Inferior parietal cortex (tissue), 1 donor: ENCODE results near the gene DISP3.

Experiments used
- DNase-seq: peaks from one replicate; pipeline ENCODE4 v3.0.0-alpha.2; 2016; ENCODE audit errors: extremely low spot score

DISP3 gene

GRCh38 chr1:11528611-11529261 lies 49.8 kb downstream of the DISP3 start:
- DNase-seq, result no peak

GRCh38 chr1:11529330-11529729 lies 50.4 kb downstream of the DISP3 start:
- no peak for DNase-seq

- DNase-seq, result no peak
Observed at GRCh38 chr1:11529763-11530730, 51.1 kb downstream of the DISP3 start.

GRCh38 chr1:11530731-11531311 lies 51.9 kb downstream of the DISP3 start:
- no peak for DNase-seq

- no peak for DNase-seq
Observed at GRCh38 chr1:11531314-11531870, 52.4 kb downstream of the DISP3 start.

GRCh38 chr1:11531943-11532342 lies 53.0 kb downstream of the DISP3 start:
- no peak for DNase-seq

GRCh38 chr1:11533790-11534787 lies 55.1 kb downstream of the DISP3 start:
- no peak for DNase-seq

- no peak for DNase-seq
Observed at GRCh38 chr1:11534846-11535245, 55.9 kb downstream of the DISP3 start.

- DNase-seq, result no peak
Observed at GRCh38 chr1:11535316-11535715, 56.4 kb downstream of the DISP3 start.

- no peak for DNase-seq
Observed at GRCh38 chr1:11535761-11536572, 57.0 kb downstream of the DISP3 start.

GRCh38 chr1:11536573-11537379 lies 57.8 kb downstream of the DISP3 start:
- DNase-seq, result no peak

GRCh38 chr1:11537380-11537764 lies 58.4 kb downstream of the DISP3 start:
- no peak for DNase-seq

GRCh38 chr1:11537854-11538591 lies 59.1 kb downstream of the DISP3 start:
- no peak for DNase-seq

- no peak for DNase-seq
Observed at GRCh38 chr1:11538886-11539285, 59.9 kb downstream of the DISP3 start.

GRCh38 chr1:11539850-11540772 lies 61.2 kb downstream of the DISP3 start:
- no peak for DNase-seq

GRCh38 chr1:11540773-11541160 lies 61.8 kb downstream of the DISP3 start:
- no peak for DNase-seq

GRCh38 chr1:11541236-11541635 lies 62.3 kb downstream of the DISP3 start:
- no peak for DNase-seq

GRCh38 chr1:11541956-11542355 lies 63.0 kb downstream of the DISP3 start:
- DNase-seq, result no peak
